ENCODE results near the gene KRT71.

KRT71 gene

DNA sequence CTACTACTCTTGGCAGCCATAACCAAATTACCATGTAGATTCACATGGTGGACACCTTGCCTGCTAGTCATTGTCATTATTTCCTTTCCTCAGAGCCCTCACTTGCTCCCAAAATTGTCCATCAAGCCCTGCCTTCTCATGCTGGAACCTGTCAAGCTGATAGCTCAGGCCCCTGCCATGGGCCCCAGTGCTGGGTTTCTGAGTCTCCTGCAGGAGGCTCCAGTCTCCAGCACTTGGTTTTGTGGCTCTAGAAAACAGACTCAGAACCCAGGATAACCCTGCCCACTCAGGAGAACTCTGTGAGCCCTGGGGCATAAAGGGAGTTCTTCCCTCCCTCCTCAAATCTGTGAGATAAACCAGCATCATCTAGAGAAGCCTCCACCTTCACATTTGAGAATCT lies 10.8 kb downstream of the KRT71 start:
- Histone ChIP-seq H3F3A (ENCODE audit: insufficient read depth, low read length) (no peaks in the 10 kb centered on the region), H3K36me3 (ENCODE audit: insufficient read depth, low read length) (no peaks in the 10 kb centered on the region), H4K20me1 (ENCODE audit: insufficient read depth, low read length) (no peaks in the 10 kb centered on the region), H3K4me3 (ENCODE audit: low read depth, low read length, poor library complexity, severe bottlenecking) (no peak overlapping the region), H3K9me2 (ENCODE audit: low read depth, low read length) (no peaks in the 10 kb centered on the region), H3K79me2 (ENCODE audit: insufficient read depth, low read length) (no peaks in the 10 kb centered on the region), H3K9ac (ENCODE audit: low read length) (no peak overlapping the region), H3K4me2 (ENCODE audit: low read length) (no peak overlapping the region), H2AFZ (ENCODE audit: low read length) (no peak overlapping the region), H3K27ac (ENCODE audit: low read depth, low read length, poor library complexity, severe bottlenecking) (no peak overlapping the region), H3K27me3 (ENCODE audit: insufficient read depth, low read length) (no peaks in the 10 kb centered on the region), H3K9me3 (ENCODE audit: low read length) (no peaks in the 10 kb centered on the region), H3K4me1 (ENCODE audit: insufficient read depth, low read length, severe bottlenecking) (no peaks in the 10 kb centered on the region)
- TF ChIP-seq CTCF (IDR thresholded peaks at IDR 0.05; ENCODE audit: low read length) = no peak
- no peak for TF ChIP-seq EZH2 (IDR thresholded peaks at IDR 0.05; ENCODE audit: borderline replicate concordance, low read length)

DNA sequence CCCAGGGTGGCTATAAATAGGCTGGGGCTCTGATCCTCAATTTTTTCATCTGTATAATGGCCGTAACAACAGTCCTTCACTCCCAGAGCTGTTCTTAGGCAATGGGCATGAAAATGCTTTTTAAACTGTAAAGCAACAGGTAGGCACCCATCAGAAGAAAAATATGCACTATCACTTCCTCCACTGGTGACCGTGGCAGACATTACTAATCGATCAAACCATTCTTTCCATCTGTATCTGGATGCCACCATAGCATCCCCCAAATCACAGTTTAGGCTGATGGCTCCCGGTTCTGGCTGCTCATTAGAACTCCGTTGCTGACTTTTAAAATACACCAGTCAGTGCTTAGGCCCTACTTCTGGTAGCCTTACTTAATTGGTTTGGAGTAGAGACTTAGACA lies 11.2 kb downstream of the KRT71 start:
- Histone ChIP-seq H3K36me3 (ENCODE audit: insufficient read depth, low read length) (no peaks in the 10 kb centered on the region), H3K4me3 (ENCODE audit: low read depth, low read length, poor library complexity, severe bottlenecking) (no peak overlapping the region), H3K27me3 (ENCODE audit: insufficient read depth, low read length) (no peaks in the 10 kb centered on the region), H3K9ac (ENCODE audit: low read length) (no peak overlapping the region), H4K20me1 (ENCODE audit: insufficient read depth, low read length) (no peaks in the 10 kb centered on the region), H3K9me3 (ENCODE audit: low read length) (no peaks in the 10 kb centered on the region), H3K9me2 (ENCODE audit: low read depth, low read length) (no peaks in the 10 kb centered on the region), H3K79me2 (ENCODE audit: insufficient read depth, low read length) (no peaks in the 10 kb centered on the region), H3K27ac (ENCODE audit: low read depth, low read length, poor library complexity, severe bottlenecking) (no peak overlapping the region), H3K4me2 (ENCODE audit: low read length) (no peak overlapping the region), H3K4me1 (ENCODE audit: insufficient read depth, low read length, severe bottlenecking) (no peaks in the 10 kb centered on the region), H2AFZ (ENCODE audit: low read length) (no peak overlapping the region), H3F3A (ENCODE audit: insufficient read depth, low read length) (no peaks in the 10 kb centered on the region)
- no peak for TF ChIP-seq EZH2 (IDR thresholded peaks at IDR 0.05; ENCODE audit: borderline replicate concordance, low read length)
- TF ChIP-seq CTCF (IDR thresholded peaks at IDR 0.05; ENCODE audit: low read length) = no peak

DNA sequence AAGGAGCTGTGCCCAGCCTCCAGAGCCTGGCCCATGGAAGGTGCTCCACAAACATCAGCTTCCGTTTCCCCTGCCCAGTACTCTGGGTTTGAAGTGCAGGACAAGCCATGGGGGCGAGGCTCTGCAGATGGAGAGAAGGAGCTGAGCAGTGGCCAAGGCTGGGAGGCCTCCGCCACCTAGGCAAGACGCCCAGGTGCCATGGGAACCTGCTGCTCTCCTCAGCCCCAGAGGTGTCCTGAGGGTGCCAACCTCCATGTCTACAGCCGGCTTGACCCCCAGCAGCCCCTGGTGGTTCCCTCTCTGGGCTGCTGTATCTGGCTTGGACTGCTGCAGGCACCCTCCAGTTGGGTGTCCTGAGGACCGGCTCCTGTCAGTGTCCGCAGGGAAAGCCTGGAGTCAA lies 12.4 kb downstream of the KRT71 start:
- Histone ChIP-seq H4K20me1 (ENCODE audit: insufficient read depth, low read length) (no peaks in the 10 kb centered on the region), H3K4me2 (ENCODE audit: low read length) (no peak overlapping the region), H3K4me1 (ENCODE audit: insufficient read depth, low read length, severe bottlenecking) (no peaks in the 10 kb centered on the region), H3F3A (ENCODE audit: insufficient read depth, low read length) (no peaks in the 10 kb centered on the region), H3K27ac (ENCODE audit: low read depth, low read length, poor library complexity, severe bottlenecking) (no peak overlapping the region), H3K9me2 (ENCODE audit: low read depth, low read length) (no peaks in the 10 kb centered on the region), H2AFZ (ENCODE audit: low read length) (no peak overlapping the region), H3K36me3 (ENCODE audit: insufficient read depth, low read length) (no peaks in the 10 kb centered on the region), H3K4me3 (ENCODE audit: low read depth, low read length, poor library complexity, severe bottlenecking) (no peak overlapping the region), H3K9me3 (ENCODE audit: low read length) (no peaks in the 10 kb centered on the region), H3K27me3 (ENCODE audit: insufficient read depth, low read length) (no peaks in the 10 kb centered on the region), H3K9ac (ENCODE audit: low read length) (no peak overlapping the region), H3K79me2 (ENCODE audit: insufficient read depth, low read length) (no peaks in the 10 kb centered on the region)
- TF ChIP-seq EZH2 (IDR thresholded peaks at IDR 0.05; ENCODE audit: borderline replicate concordance, low read length) (no peak), CTCF (IDR thresholded peaks at IDR 0.05; ENCODE audit: low read length) (no peak)

Measured in OCI-LY1 (cell line).